Upper lobe of left lung (tissue), 6 donors: Measurements from ENCODE around the gene SLC52A3. TPM values are rescaled to one million over a fixed set of nuclear protein-coding genes. Genes with fewer than 3 reads are reported as not detected.
"Not testable (repeated sequence)": the region's sequence is repeated elsewhere in the genome, so short reads cannot be mapped to it uniquely, and the experiment has no call there.

ENCODE experiments used
- ATAC-seq, 2 donors: fragments of 200-7000 bp; cut with Tn5 transposase; one replicate each; pipeline ENCODE4 v1.9.1; 2022; ENCODE audit warnings: mild to moderate bottlenecking in 2 of 2, moderate library complexity in 2 of 2; ENCODE audit not compliant: low FRiP score in 2 of 2
- DNase-seq, 2 donors: peaks; one replicate each; pipeline ENCODE4 v3.0.0-alpha.2; 2019 to 2020
- H3K27ac ChIP-seq, 4 donors: fragments of 200-600 bp; sonication (generic); one replicate each; pipeline ENCODE4 v1.5.1; 2016 to 2019
- H3K27me3 ChIP-seq, 4 donors: fragments of 200-600 bp; sonication (generic); one replicate each; pipeline ENCODE4 v1.5.1; 2017 to 2019
- H3K36me3 ChIP-seq, 4 donors: fragments of 200-600 bp; sonication (generic); one replicate each; pipeline ENCODE4 v1.5.1; 2016 to 2019
- H3K4me1 ChIP-seq, 4 donors: fragments of 200-600 bp; sonication (generic); one replicate each; pipeline ENCODE4 v1.5.1; 2018 to 2019
- H3K4me3 ChIP-seq, 4 donors: fragments of 200-600 bp; sonication (generic); one replicate each; pipeline ENCODE4 v1.5.1; 2017 to 2019; ENCODE audit warnings: mild to moderate bottlenecking in 2 of 4, moderate library complexity in 1 of 4
- H3K9me3 ChIP-seq, 4 donors: fragments of 200-600 bp; sonication (generic); one replicate each; pipeline ENCODE4 v1.5.1; 2018 to 2019
- EP300 ChIP-seq, 4 donors: sonication (generic); formaldehyde crosslinking; IDR thresholded peaks; one replicate each; pipeline ENCODE4 v1.5.1; 2017; ENCODE audit warnings: antibody characterized with exemption in 4 of 4, control low read depth in 2 of 4
- POLR2A ChIP-seq, 4 donors: fragments of 450-650 bp; IDR thresholded peaks; one replicate each; pipeline ENCODE4 v1.5.1; 2016 to 2017; ENCODE audit warnings: antibody characterized with exemption in 4 of 4, mild to moderate bottlenecking in 2 of 4
- POLR2AphosphoS5 ChIP-seq, 2 donors: sonication (generic); formaldehyde crosslinking; IDR thresholded peaks; one replicate each; pipeline ENCODE4 v1.5.1; 2017; ENCODE audit warnings: antibody characterized with exemption in 2 of 2
- WGBS, 2 donors: methylation state at CpG; one replicate each; pipeline ENCODE4 v1.1.5; 2017 to 2018; 5-methylcytosine and 5-hydroxymethylcytosine counted together
- total RNA-seq, 6 donors: library from RNA; depleted of rRNA in 4 of 6; stranded (reverse); fragments of >200 nt in 4 of 6; gene quantifications; one replicate each; pipeline versions ENCODE4 v1.1.0 to v1.2.1, GENCODE V29; 2016 to 2021
- TF ChIP-seq, protein P1 (sequence below), 6 experiments: fragments of 450-650 bp in 4 of 6; fragments of 200-600 bp in 2 of 6; sonication (generic) in 2 of 6; IDR thresholded peaks; one replicate each; pipeline ENCODE4 v1.5.1; 2016 to 2019; ENCODE audit warnings: antibody characterized with exemption in 6 of 6
- donor health status: DM: no; HTN: no; CAD: no; lungs with moderate emphysema.
- donor health status: DM: no; HTN: yes; CAD: no; lungs with severe emphysema.

SLC52A3 gene
- total RNA-seq, 6 donors from 2014 or later: 0.89 to 3.5 (median 3.1) TPM

- WGBS, 2 donors: 16 to 23% methylated on average over 1 of the region's 1 CpG
- H3K4me3 ChIP-seq: no peak overlapping the region
- H3K27ac ChIP-seq: no peak overlapping the region
- ATAC-seq: no peak
- TF ChIP-seq EP300 (IDR thresholded peaks at IDR 0.05) (no peak), POLR2AphosphoS5 (IDR thresholded peaks at IDR 0.05) (no peak), POLR2A (IDR thresholded peaks at IDR 0.05) (no peak)
- TF ChIP-seq, protein P1, sequence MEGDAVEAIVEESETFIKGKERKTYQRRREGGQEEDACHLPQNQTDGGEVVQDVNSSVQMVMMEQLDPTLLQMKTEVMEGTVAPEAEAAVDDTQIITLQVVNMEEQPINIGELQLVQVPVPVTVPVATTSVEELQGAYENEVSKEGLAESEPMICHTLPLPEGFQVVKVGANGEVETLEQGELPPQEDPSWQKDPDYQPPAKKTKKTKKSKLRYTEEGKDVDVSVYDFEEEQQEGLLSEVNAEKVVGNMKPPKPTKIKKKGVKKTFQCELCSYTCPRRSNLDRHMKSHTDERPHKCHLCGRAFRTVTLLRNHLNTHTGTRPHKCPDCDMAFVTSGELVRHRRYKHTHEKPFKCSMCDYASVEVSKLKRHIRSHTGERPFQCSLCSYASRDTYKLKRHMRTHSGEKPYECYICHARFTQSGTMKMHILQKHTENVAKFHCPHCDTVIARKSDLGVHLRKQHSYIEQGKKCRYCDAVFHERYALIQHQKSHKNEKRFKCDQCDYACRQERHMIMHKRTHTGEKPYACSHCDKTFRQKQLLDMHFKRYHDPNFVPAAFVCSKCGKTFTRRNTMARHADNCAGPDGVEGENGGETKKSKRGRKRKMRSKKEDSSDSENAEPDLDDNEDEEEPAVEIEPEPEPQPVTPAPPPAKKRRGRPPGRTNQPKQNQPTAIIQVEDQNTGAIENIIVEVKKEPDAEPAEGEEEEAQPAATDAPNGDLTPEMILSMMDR (IDR thresholded peaks at IDR 0.05): no peak
- peaks cover 0 to 5% (median 1%) of the 10 kb centered on the region in 4 donors for H3K9me3 ChIP-seq
- no peaks in the 10 kb centered on the region for H3K36me3 ChIP-seq
- DNase-seq: no peak
- no peaks in the 10 kb centered on the region for H3K4me1 ChIP-seq
- H3K27me3 ChIP-seq: no peaks in the 10 kb centered on the region
These were observed 37.4 kb upstream of the SLC52A3 start for GRCh38 chr20:805713-806112.

- H3K27ac ChIP-seq: no peak overlapping the region
- 79 to 89% methylated on average over 3 of the region's 3 CpGs for WGBS, 2 donors
- TF ChIP-seq, protein P1 (IDR thresholded peaks at IDR 0.05): no peak
- TF ChIP-seq POLR2A (IDR thresholded peaks at IDR 0.05) (no peak), POLR2AphosphoS5 (IDR thresholded peaks at IDR 0.05) (no peak), EP300 (IDR thresholded peaks at IDR 0.05) (no peak)
- no peak for ATAC-seq
- no peaks in the 10 kb centered on the region for H3K4me1 ChIP-seq
- no peaks in the 10 kb centered on the region for H3K27me3 ChIP-seq
- DNase-seq: no peak
- peaks cover 0 to 5% (median 1%) of the 10 kb centered on the region in 4 donors for H3K9me3 ChIP-seq
- H3K4me3 ChIP-seq: no peak overlapping the region
- no peaks in the 10 kb centered on the region for H3K36me3 ChIP-seq
These were observed 33.4 kb upstream of the SLC52A3 start for GRCh38 chr20:801678-802077.

- DNase-seq, H3K36me3 ChIP-seq, H3K27me3 ChIP-seq, H3K27ac ChIP-seq, ATAC-seq, H3K9me3 ChIP-seq, H3K4me1 ChIP-seq, H3K4me3 ChIP-seq: not testable (repeated sequence)
- WGBS, 2 donors: 88 to 92% methylated on average over 7 of the region's 7 CpGs
These were observed 31.7 kb upstream of the SLC52A3 start for GRCh38 chr20:800026-800425.

GRCh38 chr20:798746-799145 lies 30.4 kb upstream of the SLC52A3 start:
- DNase-seq, H3K4me3 ChIP-seq: not testable (repeated sequence)

DNA sequence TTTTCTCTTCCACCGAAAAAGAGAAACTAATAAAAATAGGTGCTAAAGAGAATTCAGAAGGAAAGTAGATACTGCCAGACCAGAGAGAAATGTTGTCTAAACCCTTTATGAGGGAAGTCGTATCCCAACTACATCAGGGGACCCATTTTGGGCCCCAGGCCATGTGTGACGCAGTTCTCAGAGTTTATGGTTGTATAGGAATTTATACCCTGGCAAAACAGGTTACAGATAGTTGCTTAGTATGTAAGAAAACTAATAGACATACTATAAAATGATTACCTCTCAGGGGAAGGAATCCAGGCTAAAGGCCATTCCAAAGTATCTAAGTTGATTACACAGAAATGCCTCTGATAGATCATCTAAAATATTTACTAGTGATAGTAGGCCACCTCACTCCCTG lies 28.6 kb upstream of the SLC52A3 start:
- H3K4me3 ChIP-seq: no peak overlapping the region
- TF ChIP-seq EP300 (IDR thresholded peaks at IDR 0.05): no peak
- TF ChIP-seq, protein P1 (IDR thresholded peaks at IDR 0.05): no peak
- no peak for TF ChIP-seq POLR2AphosphoS5 (IDR thresholded peaks at IDR 0.05)
- no peak for TF ChIP-seq POLR2A (IDR thresholded peaks at IDR 0.05)
- H3K4me1 ChIP-seq: no peaks in the 10 kb centered on the region
- H3K36me3 ChIP-seq: no peaks in the 10 kb centered on the region
- H3K27ac ChIP-seq: no peak overlapping the region
- peaks cover under 1 to 7% (median 5%) of the 10 kb centered on the region in 4 donors for H3K9me3 ChIP-seq
- 79 to 94% methylated on average over 3 of the region's 3 CpGs for WGBS, 2 donors
- ATAC-seq (no peak), DNase-seq (no peak)
- H3K27me3 ChIP-seq: no peaks in the 10 kb centered on the region

More at GRCh38 chr20:798746-799145, 30.4 kb upstream of the SLC52A3 start:
- H3K27me3 ChIP-seq, H3K36me3 ChIP-seq, H3K4me1 ChIP-seq, H3K9me3 ChIP-seq, H3K27ac ChIP-seq, ATAC-seq: not testable (repeated sequence)
- 58 to 64% methylated on average over 5 of the region's 5 CpGs for WGBS, 2 donors

DNA sequence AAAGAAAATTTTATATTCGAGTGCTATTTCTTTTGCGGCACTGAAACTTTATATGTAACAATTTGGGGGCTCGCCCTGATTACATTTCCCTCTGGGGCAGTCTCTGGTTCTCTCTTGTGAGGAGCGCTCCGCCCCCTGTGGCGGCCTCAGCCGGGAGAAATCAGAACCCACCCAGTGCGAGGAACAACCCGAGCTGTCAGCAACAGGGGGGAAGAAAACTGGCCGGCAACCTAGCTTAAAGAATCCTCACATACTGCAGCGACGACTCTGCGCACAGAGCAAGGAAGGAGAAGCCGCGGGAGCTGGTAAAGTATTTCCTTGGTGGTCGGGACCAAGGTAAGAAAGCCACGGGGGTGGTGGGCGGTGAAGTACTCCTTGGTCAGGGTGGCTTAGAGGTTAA lies 23.9 kb upstream of the SLC52A3 start:
- H3K9me3 ChIP-seq: peaks cover 6 to 13% (median 7%) of the 10 kb centered on the region in 4 donors
- ATAC-seq (no peak), DNase-seq (no peak)
- H3K4me3 ChIP-seq: no peak overlapping the region
- 94 to 95% methylated on average over 18 of the region's 18 CpGs for WGBS, 2 donors
- H3K27me3 ChIP-seq: no peaks in the 10 kb centered on the region
- no peaks in the 10 kb centered on the region for H3K4me1 ChIP-seq
- no peak overlapping the region for H3K27ac ChIP-seq
- no peak for TF ChIP-seq EP300 (IDR thresholded peaks at IDR 0.05)
- TF ChIP-seq POLR2AphosphoS5 (IDR thresholded peaks at IDR 0.05): no peak
- TF ChIP-seq, protein P1 (IDR thresholded peaks at IDR 0.05): no peak
- no peak for TF ChIP-seq POLR2A (IDR thresholded peaks at IDR 0.05)
- no peaks in the 10 kb centered on the region for H3K36me3 ChIP-seq
